HAP-1 (cell line): ENCODE measurements around the gene PRF1.

Source experiments
- DNase-seq, 2 experiments: peaks; one replicate each; pipeline ENCODE4 v3.0.0-alpha.2; 2016 to 2020; ENCODE audit warnings: low spot score in 2 of 2
- H3K27me3 ChIP-seq: fragments of 250-450 bp; sonication (Bioruptor Pico); 2 replicates; pipeline ENCODE4 v1.5.1; 2020; ENCODE audit warnings: low read depth, mild to moderate bottlenecking, moderate library complexity
- H3K36me3 ChIP-seq: fragments of 250-450 bp; sonication (Bioruptor Pico); replicated peaks from 2 replicates; pipeline ENCODE4 v1.5.1; 2020; ENCODE audit warnings: mild to moderate bottlenecking
- H3K4me1 ChIP-seq: fragments of 250-450 bp; sonication (Bioruptor Pico); 2 replicates; pipeline ENCODE4 v1.5.1; 2020; ENCODE audit warnings: mild to moderate bottlenecking
- H3K4me3 ChIP-seq: fragments of 250-450 bp; sonication (Bioruptor Pico); 2 replicates; pipeline ENCODE4 v1.5.1; 2020; ENCODE audit warnings: mild to moderate bottlenecking, moderate library complexity
- H3K9me3 ChIP-seq: fragments of 250-450 bp; sonication (Bioruptor Pico); 2 replicates; pipeline ENCODE4 v1.5.1; 2020; ENCODE audit warnings: mild to moderate bottlenecking, moderate library complexity
- in situ Hi-C: fragments of 300-500 bp; cut with MboI; formaldehyde crosslinking; loops from 3 replicates; pipeline ENCODE4 v1.14.3; 2020; ENCODE audit warnings: low sequenced_read_pairs, inconsistent platforms, mixed read lengths

The PRF1 gene

GRCh38 chr10:70571636-70572439, 30.7 kb downstream of the PRF1 start:
- H3K4me1 ChIP-seq: no peaks in the 10 kb centered on the region
- in situ Hi-C loops: no loop called here

GRCh38 chr10:70571236-70571635, 31.3 kb downstream of the PRF1 start:
- no peaks in the 10 kb centered on the region for H3K36me3 ChIP-seq
- no peaks in the 10 kb centered on the region for H3K4me1 ChIP-seq
- H3K9me3 ChIP-seq: no peaks in the 10 kb centered on the region
- no peaks in the 10 kb centered on the region for H3K27me3 ChIP-seq
- H3K4me3 ChIP-seq: no peak overlapping the region
- in situ Hi-C loops: no loop called here
- DNase-seq: no peak

More at GRCh38 chr10:70571636-70572439, 30.7 kb downstream of the PRF1 start:
- H3K9me3 ChIP-seq: no peaks in the 10 kb centered on the region
- no peak overlapping the region for H3K4me3 ChIP-seq
- H3K36me3 ChIP-seq: no peaks in the 10 kb centered on the region
- H3K27me3 ChIP-seq: no peaks in the 10 kb centered on the region
- DNase-seq: no peak

DNA sequence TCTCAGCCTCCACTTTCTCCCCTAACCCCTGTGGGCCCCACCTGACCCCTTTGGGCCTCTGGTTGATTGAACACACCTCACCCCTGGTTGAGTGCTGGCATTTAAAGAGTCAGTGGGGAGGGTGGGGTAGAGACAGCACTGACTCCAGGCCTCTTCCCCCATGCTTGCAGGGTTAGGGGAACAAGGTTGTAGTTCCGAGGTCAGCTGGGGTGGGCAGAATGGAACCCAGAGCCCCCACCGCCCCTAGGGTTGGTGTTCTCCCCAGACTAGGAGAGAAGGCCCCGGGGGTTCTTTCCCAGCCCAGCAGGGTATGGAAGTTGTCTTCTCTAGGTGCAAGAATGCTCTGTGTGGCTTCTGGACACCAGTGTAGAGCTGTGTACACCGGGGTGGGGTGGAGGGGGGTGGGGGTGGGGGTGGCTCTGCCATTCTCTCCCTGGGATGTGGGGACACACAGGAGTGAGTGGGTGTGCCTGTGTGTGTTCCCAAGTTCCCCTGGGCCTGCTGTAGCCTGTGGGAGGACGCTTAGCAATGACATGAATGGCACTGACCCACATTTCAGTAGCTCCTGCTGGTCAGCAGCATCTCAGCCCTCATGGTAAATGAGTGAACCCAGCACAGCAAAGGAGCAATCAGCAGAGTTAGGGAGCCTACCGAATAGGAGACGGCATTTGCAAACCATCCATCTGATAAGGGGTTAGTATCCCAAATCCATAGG, 33.6 kb downstream of the PRF1 start:
- Histone ChIP-seq H3K36me3 (no peaks in the 10 kb centered on the region), H3K4me3 (no peak overlapping the region), H3K4me1 (no peaks in the 10 kb centered on the region), H3K27me3 (no peaks in the 10 kb centered on the region), H3K9me3 (no peaks in the 10 kb centered on the region)
- in situ Hi-C loops: no loop called here
- DNase-seq: no peak

GRCh38 chr10:70568113-70568512, 34.4 kb downstream of the PRF1 start:
- Histone ChIP-seq H3K4me3 (no peak overlapping the region), H3K27me3 (no peaks in the 10 kb centered on the region), H3K36me3 (no peaks in the 10 kb centered on the region), H3K4me1 (no peaks in the 10 kb centered on the region), H3K9me3 (no peaks in the 10 kb centered on the region)
- no peak for DNase-seq
- in situ Hi-C loops: no loop called here

DNA sequence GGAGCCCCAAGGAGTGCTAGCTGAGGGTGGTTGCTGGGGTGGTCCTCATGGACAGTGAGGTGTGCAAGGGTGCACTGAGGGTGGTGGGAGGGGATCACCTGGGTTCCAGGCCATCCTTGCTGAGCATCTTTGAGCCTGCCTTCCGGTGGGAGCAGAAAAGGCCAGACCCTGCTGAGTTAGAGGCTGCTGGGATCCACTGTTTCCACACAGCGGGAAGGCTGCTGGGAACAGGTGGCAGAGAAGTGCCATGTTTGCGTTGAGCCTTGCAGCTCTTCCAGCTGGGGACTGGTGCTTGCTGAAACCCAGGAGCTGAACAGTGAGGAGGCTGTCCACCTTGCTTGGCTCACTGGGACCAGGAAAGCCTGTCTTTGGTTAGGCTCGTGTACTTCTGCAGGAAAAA, 34.9 kb downstream of the PRF1 start:
- Histone ChIP-seq H3K4me3 (no peak overlapping the region), H3K36me3 (no peaks in the 10 kb centered on the region), H3K4me1 (no peaks in the 10 kb centered on the region), H3K27me3 (no peaks in the 10 kb centered on the region), H3K9me3 (no peaks in the 10 kb centered on the region)
- DNase-seq: no peak
- in situ Hi-C loops: no loop called here

GRCh38 chr10:70566515-70567290, 35.8 kb downstream of the PRF1 start:
- no peak overlapping the region for H3K4me3 ChIP-seq
- DNase-seq: no peak
- in situ Hi-C loops: no loop called here

DNA sequence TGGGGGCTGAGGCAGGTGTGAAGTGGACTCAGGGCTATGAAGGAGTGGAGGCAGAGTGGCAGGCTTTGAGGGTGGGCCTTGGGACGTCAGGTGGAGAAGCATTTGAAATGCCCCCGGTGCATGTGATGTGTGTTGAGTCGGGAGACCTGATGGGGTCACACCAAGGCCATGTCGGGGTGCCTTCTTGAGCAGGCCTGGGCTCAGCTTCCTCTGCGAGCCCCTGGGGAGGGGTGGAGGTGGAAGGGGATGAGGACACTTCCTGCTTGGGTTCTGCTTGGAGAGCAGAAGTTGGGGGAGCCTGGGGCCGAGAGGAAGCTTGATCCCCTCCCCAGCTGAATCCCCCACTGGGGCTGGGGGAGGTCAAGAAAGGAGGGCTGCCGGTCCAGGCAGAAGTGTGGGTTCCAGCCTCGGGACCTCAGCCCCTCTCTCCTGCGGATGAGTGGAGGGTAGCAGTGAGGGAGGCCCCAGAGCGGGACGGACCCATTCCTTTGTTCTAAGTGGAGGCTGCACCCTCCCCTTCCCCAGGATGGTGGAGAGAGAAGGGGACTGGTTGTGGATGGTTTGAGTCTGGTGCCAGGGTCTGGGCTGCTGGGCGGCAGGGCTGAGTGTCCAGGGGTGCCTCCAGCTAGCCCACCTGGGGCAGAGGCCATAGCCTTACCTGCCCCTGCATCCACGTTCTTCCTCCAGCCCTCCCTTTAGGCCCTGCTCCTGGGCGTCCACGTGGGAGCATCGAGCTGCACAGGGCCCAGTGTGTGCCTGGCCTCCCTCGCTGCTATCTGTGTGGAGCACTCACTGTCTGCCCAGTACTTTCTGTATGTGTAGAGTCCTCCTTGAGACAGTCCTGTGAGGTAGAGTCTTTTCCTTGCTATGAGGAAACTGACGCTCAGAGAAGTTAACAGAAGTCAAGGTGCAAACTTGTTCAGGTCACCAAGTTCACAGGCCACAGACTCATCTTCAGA, 36.7 kb downstream of the PRF1 start:
- DNase-seq: no peak
- Histone ChIP-seq H3K27me3 (no peaks in the 10 kb centered on the region), H3K4me1 (no peaks in the 10 kb centered on the region), H3K4me3 (no peak overlapping the region), H3K9me3 (no peaks in the 10 kb centered on the region), H3K36me3 (no peaks in the 10 kb centered on the region)
- in situ Hi-C loops: no loop called here

More at GRCh38 chr10:70566515-70567290, 35.8 kb downstream of the PRF1 start:
- Histone ChIP-seq H3K36me3 (no peaks in the 10 kb centered on the region), H3K9me3 (no peaks in the 10 kb centered on the region), H3K4me1 (no peaks in the 10 kb centered on the region), H3K27me3 (no peaks in the 10 kb centered on the region)

- H3K27me3 ChIP-seq: no peaks in the 10 kb centered on the region
- DNase-seq: no peak
- H3K36me3 ChIP-seq: no peaks in the 10 kb centered on the region
- in situ Hi-C loops: no loop called here
- no peaks in the 10 kb centered on the region for H3K9me3 ChIP-seq
- H3K4me1 ChIP-seq: no peaks in the 10 kb centered on the region
- H3K4me3 ChIP-seq: no peak overlapping the region
Observed at GRCh38 chr10:70564901-70565351, 37.6 kb downstream of the PRF1 start.

DNA sequence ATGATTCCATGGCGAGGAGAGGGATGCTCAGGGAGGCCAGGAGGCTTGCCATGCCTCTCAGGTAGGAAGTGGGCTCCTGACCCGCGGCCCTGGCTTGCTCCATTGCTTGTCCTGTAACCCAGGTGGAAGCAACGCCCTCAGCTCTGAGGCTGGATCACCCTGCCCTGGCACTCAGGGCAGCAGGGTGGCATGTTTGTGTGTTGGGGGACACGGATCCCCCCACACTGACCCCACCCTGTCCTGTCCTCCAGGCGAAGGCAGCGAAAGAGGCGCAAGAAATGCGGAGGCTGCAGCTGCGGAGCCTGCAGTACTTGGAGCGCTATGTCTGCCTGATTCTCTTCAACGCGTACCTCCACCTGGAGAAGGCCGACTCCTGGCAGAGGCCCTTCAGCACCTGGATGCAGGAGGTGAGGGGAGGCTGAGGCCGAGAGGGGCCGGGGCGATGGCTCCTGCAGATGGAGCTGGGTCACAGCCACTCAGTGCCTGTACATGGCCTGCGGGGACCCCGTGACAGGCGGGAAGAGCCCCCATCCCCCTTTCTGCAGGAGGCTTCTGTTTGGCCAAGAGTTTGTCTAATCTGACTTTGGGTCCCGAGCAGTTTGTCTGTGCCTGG, 38.3 kb downstream of the PRF1 start:
- no peaks in the 10 kb centered on the region for H3K36me3 ChIP-seq
- no peaks in the 10 kb centered on the region for H3K4me1 ChIP-seq
- no peak overlapping the region for H3K4me3 ChIP-seq
- DNase-seq: no peak
- H3K9me3 ChIP-seq: no peaks in the 10 kb centered on the region
- H3K27me3 ChIP-seq: no peaks in the 10 kb centered on the region
- in situ Hi-C loops: no loop called here

GRCh38 chr10:70563230-70563629, 39.3 kb downstream of the PRF1 start:
- Histone ChIP-seq H3K4me3 (no peak overlapping the region), H3K36me3 (no peaks in the 10 kb centered on the region), H3K27me3 (no peaks in the 10 kb centered on the region), H3K4me1 (no peaks in the 10 kb centered on the region), H3K9me3 (no peaks in the 10 kb centered on the region)
- in situ Hi-C loops: no loop called here
- DNase-seq: no peak

- no peak overlapping the region for H3K4me3 ChIP-seq
- H3K4me1 ChIP-seq: no peaks in the 10 kb centered on the region
- in situ Hi-C loops: no loop called here
- H3K36me3 ChIP-seq: no peaks in the 10 kb centered on the region
- no peak for DNase-seq
- no peaks in the 10 kb centered on the region for H3K9me3 ChIP-seq
- no peaks in the 10 kb centered on the region for H3K27me3 ChIP-seq
Observed at GRCh38 chr10:70562036-70562755, 40.3 kb downstream of the PRF1 start.

GRCh38 chr10:70561558-70561957, 41.0 kb downstream of the PRF1 start:
- Histone ChIP-seq H3K36me3 (no peaks in the 10 kb centered on the region), H3K9me3 (no peaks in the 10 kb centered on the region), H3K27me3 (no peaks in the 10 kb centered on the region), H3K4me1 (no peaks in the 10 kb centered on the region), H3K4me3 (no peak overlapping the region)
- DNase-seq: no peak
- in situ Hi-C loops: no loop called here
